Brain microvascular endothelial cell (primary cell): ENCODE results near the gene JARID2.

Source experiments
- DNase-seq: peaks from one replicate; pipeline ENCODE4 v3.0.0-alpha.2; 2020
- H3K27ac ChIP-seq: fragments of 250-450 bp; sonication (Bioruptor Pico); 2 replicates; pipeline ENCODE4 v1.5.1; 2020; ENCODE audit warnings: mild to moderate bottlenecking, moderate library complexity
- H3K27me3 ChIP-seq: fragments of 250-450 bp; sonication (Bioruptor Pico); replicated peaks from 2 replicates; pipeline ENCODE4 v1.5.1; 2020; ENCODE audit warnings: mild to moderate bottlenecking
- H3K36me3 ChIP-seq: fragments of 250-450 bp; sonication (Bioruptor Pico); replicated peaks from 2 replicates; pipeline ENCODE4 v1.5.1; 2020; ENCODE audit warnings: mild to moderate bottlenecking
- H3K4me3 ChIP-seq: 2 replicates; pipeline ENCODE4 v1.5.1; 2011; ENCODE audit warnings: low read depth, mild to moderate bottlenecking, control low read depth, low read length, moderate library complexity
- CTCF ChIP-seq: IDR thresholded peaks from 2 replicates; pipeline ENCODE4 v1.5.1; 2011; ENCODE audit warnings: low read depth, mild to moderate bottlenecking, moderate library complexity, low read length, control low read depth, inconsistent platforms; ENCODE audit errors: missing control alignments
- in situ Hi-C: cut with HindIII; loops from 2 replicates; pipeline ENCODE4 v1.10.0; 2017; ENCODE audit warnings: low sequenced_read_pairs, low pct_ligation_motif_present

JARID2 gene

DNA sequence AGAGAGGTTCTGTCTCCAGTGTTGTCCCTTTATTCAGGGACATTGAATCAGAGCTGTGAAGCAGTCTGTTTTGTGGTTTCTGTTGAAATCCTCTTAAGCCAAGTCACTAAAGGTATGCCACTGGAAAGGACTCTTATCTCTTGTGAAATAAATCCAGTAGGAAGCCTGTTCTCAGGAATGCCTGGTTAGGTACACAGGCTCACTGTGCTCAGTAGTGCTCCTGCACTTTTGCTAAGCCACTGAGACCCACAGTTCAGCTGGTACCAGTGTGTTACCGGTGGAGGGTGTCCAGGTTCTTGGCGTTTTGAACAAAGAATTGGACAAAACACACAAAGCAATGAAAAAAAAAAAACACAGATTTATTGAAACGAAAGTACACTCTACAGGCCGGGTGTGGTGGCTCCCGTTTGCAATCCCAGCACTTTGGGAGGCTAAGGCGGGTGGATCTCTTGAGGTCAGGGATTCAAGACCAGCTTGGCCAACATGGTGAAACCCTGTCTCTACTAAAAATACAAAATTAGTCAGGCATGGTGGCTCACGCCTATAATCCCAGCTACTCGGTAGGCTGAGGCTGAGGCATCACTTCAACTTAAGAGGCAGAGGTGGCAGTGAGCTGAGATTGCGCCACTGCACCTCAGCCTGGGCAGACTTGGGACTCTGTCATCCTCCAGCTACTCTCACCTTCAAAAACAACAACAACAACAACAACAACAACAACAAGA is 186.1 kb downstream of the JARID2 start:
- Histone ChIP-seq H3K36me3 (no peaks in the 10 kb centered on the region), H3K4me3 (no peak overlapping the region), H3K27me3 (no peaks in the 10 kb centered on the region), H3K27ac (no peak overlapping the region)
- peak; percentile 25 for DNase-seq
- no peak for TF ChIP-seq CTCF
- in situ Hi-C loops: no loop called here

GRCh38 chr6:15433511-15433861 is 187.6 kb downstream of the JARID2 start:
- Histone ChIP-seq H3K27ac (no peak overlapping the region), H3K27me3 (no peaks in the 10 kb centered on the region), H3K36me3 (no peaks in the 10 kb centered on the region), H3K4me3 (no peak overlapping the region)
- TF ChIP-seq CTCF: no peak
- in situ Hi-C loops: no loop called here
- no peak for DNase-seq

DNA sequence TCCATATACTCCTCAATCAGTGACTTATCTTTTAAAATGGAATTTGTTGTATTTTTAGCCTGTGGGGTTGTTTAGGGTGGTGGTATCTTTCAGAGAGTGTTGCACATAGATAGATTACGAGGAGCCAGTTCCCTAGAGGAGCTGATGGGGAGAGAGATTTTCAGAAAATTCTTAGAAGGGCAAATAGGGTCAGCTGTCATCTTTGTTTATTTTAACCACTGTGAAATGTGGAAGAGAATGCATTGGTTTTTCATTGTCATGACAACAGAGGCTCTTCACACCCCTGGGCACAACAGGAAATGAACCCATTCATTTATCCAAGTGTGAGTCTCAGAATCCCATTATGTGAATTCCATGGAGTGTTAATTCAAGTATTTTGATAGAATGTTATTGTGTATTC is 188.4 kb downstream of the JARID2 start:
- DNase-seq: no peak
- no peak for TF ChIP-seq CTCF

DNA sequence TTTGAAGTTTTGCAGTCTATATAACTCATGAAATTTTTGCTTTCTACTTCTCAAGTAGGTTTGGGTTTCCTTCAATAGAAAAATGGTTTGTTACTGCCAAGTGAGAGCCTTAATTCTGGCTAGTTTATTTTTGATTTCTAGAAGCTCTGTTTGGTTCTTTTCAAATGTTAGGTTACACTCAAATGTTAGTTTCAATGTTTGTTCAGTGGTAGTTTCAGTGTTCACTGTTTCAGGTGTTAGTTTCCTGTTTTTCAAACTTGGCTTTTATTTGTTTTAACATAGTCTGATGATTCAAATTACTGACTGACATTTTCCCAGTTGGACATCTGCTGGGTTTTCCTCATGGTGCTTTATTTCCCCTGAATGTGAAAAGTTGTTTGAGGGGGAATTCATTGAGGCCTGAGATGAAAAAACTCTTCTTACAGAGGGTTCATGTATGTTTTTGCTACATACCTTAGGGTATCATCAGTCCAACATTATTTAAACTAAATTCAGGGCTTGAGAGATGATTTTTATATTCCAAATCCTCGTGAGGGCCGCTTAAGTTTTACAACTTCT is 189.0 kb downstream of the JARID2 start:
- no peak for TF ChIP-seq CTCF
- Histone ChIP-seq H3K27me3 (no peaks in the 10 kb centered on the region), H3K36me3 (no peaks in the 10 kb centered on the region), H3K27ac (no peak overlapping the region), H3K4me3 (no peak overlapping the region)
- no peak for DNase-seq
- in situ Hi-C loops: no loop called here

More for the DNA sequence above, 188.4 kb downstream of the JARID2 start:
- Histone ChIP-seq H3K36me3 (no peaks in the 10 kb centered on the region), H3K27me3 (no peaks in the 10 kb centered on the region), H3K4me3 (no peak overlapping the region), H3K27ac (no peak overlapping the region)
- in situ Hi-C loops: no loop called here

DNA sequence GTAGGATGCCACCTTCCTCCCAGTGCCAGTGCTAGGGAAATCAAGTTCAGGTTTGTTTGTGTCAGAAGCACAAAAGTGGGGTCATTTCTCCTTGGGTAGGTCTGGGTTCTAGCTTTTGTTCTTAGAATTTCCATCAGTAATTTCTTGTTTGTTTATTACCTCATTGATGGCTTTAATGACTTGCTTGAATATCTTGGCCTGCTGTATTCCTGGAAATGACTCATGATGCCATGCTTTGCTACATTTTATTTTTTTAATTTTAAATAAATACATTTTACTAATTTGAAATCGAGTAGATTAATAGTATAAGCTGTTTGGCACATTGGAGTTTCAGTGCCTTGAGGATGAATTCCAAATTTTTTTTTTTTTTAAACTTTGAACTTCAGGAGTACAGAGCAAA is 189.6 kb downstream of the JARID2 start:
- no peak overlapping the region for H3K27ac ChIP-seq

More for the DNA sequence above, 189.6 kb downstream of the JARID2 start:
- in situ Hi-C loops: no loop called here
- no peak for TF ChIP-seq CTCF
- H3K27me3 ChIP-seq: no peaks in the 10 kb centered on the region
- H3K4me3 ChIP-seq: no peak overlapping the region
- DNase-seq: no peak
- H3K36me3 ChIP-seq: no peaks in the 10 kb centered on the region
